ENCODE measurements around the gene KLHL29.

DNA sequence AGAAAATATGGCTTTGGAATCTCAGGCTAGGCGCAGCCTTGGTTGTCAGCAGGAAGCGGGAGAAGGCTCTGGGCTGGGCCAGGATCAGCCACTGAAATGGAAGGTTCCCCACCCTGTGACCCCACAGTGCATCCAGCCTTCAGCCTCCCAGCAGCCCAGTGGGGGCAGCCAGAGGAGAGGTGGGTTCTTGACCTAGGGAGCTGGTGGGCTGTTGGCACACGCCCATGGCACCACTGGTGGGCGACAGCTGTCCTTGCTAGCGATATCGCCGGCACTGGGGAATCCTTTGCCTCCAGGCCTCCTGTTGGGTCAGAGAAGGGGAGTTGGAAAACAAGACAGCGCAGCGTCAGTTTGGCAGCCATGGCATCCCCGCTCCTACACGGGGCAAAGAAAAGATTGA is 92.4 kb downstream of the KLHL29 start:
- TF ChIP-seq EZH2phosphoT487 (IDR thresholded peaks at IDR 0.05; ENCODE audit: unreplicated experiment): no peak
- TF ChIP-seq, protein P1, sequence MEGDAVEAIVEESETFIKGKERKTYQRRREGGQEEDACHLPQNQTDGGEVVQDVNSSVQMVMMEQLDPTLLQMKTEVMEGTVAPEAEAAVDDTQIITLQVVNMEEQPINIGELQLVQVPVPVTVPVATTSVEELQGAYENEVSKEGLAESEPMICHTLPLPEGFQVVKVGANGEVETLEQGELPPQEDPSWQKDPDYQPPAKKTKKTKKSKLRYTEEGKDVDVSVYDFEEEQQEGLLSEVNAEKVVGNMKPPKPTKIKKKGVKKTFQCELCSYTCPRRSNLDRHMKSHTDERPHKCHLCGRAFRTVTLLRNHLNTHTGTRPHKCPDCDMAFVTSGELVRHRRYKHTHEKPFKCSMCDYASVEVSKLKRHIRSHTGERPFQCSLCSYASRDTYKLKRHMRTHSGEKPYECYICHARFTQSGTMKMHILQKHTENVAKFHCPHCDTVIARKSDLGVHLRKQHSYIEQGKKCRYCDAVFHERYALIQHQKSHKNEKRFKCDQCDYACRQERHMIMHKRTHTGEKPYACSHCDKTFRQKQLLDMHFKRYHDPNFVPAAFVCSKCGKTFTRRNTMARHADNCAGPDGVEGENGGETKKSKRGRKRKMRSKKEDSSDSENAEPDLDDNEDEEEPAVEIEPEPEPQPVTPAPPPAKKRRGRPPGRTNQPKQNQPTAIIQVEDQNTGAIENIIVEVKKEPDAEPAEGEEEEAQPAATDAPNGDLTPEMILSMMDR (conservative IDR thresholded peaks at IDR 0.05; ENCODE audit: low read depth in 2 of 2): no peak
